Measurements from ENCODE around the gene GID8.
"Not testable (repeated sequence)": the region's sequence is repeated elsewhere in the genome, so short reads cannot be mapped to it uniquely, and the experiment has no call there.

GID8 gene

GRCh38 chr20:62922451-62922921 lies 15.5 kb upstream of the GID8 start:
- DNase-seq (ENCODE audit: low read depth) = no peak

- DNase-seq (ENCODE audit: low read depth) = not testable (repeated sequence)
These were observed 14.8 kb upstream of the GID8 start for GRCh38 chr20:62923059-62923668.

GRCh38 chr20:62923669-62924441 lies 14.1 kb upstream of the GID8 start:
- no peak for DNase-seq (ENCODE audit: low read depth)

DNA sequence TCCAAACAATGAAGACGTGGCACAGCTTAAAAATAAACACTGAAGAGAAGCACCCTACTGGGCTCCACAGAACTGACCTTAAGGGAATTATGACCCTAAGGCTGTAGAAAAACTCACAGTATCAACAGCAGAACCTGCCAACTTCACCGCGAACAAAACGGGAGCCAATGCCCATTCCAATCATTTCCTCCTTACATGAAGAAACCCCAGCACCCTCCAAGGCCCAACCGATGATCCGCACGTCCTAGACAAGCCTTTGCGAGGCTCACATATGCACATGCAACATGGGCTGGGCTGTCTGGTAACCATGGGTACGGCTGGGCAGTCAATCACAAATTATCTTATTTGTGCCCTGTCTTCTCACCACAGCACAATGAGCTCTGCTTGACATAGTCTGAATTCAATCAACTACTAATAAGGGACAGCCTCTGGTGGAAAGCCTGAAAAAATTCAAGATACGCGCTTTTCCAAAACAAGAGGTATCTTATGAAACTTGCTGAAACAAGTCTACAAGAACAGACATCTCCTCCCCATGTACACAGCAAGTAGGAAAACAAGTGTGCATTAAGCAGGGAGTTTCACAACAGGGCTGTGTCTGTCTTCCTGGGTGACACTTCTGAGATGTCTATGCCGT lies 13.4 kb upstream of the GID8 start:
- no peak for DNase-seq (ENCODE audit: low read depth)

DNA sequence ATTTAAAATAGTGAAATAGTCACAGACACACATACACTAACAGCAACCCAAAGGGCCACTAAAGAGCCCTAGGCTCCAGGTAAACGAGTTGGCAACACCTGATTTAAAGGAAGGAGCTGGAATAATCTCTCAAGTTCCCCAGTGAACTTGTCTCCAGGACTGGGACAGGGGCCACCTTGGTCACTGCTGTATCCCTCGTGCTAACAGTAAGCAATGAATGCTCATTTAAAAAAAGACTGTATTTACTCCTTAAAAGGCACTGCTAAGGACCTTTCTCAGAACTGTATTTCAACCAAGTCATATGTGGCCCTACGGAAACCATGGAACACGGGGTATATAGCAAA lies 12.9 kb upstream of the GID8 start:
- DNase-seq (ENCODE audit: low read depth) = no peak

DNA sequence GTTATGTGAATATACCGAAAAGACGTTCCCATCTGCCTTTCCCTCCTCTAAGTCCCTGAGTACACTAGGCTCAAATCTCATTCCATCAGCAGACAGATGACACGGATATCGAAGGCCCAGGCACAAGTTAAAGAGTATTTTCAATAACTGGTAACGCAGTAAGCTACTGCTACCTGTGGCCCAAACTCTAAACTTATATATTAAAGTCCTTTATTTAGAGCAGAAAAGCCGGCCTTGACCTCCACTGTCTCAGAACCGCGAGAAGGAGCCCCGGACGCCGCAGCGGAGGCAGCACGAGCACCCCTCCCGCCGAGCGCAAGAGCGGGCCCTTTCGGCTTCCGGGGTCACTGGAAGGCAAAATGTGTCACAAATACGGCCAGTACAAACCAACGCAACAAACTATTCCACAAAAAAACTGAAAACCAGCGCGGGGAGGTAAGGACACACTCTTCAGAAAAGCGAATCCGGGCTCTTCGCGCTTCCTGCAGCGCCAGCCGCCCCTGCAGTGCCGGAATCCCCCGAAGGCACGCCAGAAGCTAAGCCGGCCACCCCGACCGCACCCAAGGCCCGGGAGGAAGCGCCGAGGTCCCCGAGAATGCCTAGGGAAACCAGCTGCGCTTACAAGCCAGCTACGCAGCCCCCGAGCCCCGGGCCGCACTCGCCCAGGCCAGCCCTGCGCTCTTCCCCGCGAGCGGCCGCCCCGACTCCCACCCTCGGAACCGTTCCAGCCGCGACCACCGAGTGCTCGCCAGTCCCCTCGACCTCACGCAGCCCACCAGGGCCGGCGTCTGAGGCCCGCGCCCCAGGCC lies 12.3 kb upstream of the GID8 start:
- DNase-seq (ENCODE audit: low read depth) = peak; percentile 15

- peak; percentile 85 for DNase-seq (ENCODE audit: low read depth)
These were observed 11.5 kb upstream of the GID8 start, which contains the start of gene DIDO1 for GRCh38 chr20:62926229-62927127. Gene DIDO1, minus strand, starts transcription at chr20:62926505.

DNA sequence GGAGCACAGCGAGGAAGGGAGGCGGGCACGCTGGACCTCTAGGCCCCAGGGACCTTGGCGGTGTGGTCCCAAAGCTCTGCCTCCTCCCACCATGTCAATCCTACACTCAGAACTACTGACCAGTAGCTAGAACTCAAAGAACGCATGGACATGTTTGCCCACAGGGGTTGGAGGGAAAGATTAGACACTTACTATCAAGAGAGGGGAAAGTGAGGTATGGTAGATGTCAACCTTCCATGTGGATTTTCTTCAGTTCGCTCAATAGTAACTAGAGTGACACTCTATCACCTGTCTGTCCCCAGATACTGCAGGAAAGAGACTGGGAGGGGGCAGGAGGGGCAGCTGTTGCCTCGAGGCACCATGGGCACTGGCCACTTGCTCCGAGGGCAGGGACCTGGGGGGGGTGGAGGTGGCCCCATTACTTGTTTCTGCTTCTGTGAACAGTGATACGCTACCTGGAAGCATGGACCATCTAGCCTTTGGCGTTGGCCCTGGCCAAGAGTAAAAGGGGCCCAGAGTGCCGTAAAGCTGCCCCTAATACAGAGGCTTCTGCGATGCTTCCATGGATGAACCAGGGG lies 10.7 kb upstream of the GID8 start:
- no peak for DNase-seq (ENCODE audit: low read depth)

DNA sequence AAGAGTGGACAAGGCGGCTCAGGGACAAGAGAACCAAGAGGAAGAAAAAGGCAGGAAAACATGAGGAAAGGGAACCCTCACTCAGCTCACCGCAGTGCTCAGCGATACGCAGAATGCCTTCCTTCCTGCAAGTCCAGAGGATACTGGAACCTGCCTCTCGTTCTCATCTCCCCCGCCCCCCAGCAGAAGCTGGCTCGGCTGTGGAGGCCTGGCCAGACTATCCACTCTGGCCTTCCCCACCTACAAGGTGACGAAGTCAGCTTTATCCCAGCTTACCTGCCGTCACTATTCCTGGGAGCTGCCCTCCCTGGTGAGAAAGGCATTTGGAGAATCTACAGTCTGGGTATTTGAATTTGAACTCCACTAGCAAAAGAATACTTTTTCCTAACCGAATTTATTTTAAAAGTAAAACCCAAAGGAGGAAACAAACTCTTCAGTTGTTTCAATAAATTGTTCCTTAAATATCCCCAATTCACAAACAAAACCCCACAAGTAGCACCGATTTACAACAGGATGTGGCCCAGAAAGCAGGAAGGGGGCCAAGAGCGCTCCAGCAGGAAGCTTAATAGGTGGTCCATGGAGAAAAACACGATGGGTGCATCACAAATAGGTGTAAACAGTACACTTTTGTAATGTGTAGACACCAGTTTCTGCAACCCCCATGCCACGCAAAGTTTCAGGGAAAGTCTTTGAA lies 9.6 kb upstream of the GID8 start:
- no peak for DNase-seq (ENCODE audit: low read depth)

DNA sequence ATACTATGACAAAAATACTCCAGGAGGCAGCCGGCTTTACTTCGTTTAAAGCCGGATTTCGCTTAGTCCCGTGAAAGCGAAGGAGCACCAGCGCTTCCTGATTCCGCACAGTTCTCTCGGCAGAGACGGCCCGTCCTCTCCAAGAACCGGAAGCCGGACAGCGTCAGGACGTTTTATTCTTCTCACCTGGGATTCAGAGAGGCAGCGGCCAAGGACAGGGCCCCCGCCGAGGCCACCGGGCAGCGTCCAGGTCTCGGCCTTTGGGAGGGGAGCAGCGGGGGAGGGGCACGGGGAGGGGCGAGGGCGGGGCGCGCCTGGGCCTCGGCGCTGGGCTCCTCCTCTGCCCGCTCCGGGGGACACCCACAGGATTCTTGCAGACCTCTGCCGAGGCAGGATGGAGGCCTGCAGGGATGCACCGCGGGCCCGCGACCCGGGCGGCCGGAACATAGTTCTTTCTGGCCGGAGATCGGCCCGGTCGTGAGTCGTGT lies 8.9 kb upstream of the GID8 start:
- peak; percentile 39 for DNase-seq (ENCODE audit: low read depth)

DNA sequence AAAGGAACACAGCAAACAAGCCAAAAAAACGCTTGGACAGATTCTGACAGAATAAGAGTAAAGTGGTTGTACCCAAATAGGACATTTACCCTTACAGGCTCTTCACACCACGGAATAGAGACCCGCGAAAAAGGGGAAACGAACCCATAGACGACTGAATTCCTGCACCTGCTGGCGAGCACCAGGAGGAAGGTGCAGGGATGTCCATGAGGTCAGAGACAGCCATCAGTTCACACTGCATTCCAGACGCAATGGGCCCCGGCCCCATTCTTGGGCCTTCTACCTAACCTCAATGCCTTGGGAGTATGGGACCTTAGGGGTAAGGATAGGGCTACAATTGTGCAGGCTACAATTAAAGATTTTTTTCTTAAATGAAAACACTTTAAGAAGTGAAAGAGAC lies 6.5 kb upstream of the GID8 start:
- no peak for DNase-seq (ENCODE audit: low read depth)

- no peak for DNase-seq (ENCODE audit: low read depth)
These were observed 4.0 kb upstream of the GID8 start for GRCh38 chr20:62933966-62934365.

DNA sequence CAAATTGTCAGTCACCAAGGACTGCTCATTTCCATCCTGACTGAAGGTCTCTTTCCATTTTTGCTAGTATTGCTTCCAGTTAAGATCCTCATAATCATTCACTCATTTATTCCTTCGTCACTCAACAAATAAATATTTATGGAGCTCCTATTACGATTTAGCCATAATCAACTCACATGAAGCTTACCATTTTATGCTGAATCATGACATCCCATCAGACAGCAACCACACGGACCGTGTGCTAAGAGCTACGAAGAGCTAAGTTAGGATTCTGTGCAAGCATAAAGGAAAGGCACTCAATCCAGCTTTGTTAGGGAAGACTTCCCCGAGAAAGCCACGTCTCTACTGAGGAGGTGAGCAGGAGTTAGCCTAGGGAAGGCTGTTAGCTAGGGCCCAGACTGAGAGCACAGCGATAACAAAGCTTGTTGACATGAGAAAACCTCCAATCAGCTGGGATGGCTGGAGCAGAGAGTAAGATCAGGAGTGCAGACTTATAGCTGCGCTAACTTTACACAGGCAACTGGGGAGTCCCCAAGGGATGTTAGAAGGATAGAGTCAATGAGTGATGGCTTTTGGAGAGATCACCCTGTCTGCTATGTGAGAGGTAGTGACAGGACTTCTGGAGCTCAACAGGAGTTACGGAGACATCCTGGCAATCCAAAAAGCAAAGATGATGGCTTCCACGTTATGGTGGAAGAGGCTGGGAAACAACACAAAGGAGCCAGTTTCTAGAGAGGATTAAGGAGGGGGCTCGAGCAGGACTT lies 2.6 kb upstream of the GID8 start:
- DNase-seq (ENCODE audit: low read depth) = no peak

- no peak for DNase-seq (ENCODE audit: low read depth)
These were observed 1.9 kb upstream of the GID8 start for GRCh38 chr20:62935968-62936585.

DNA sequence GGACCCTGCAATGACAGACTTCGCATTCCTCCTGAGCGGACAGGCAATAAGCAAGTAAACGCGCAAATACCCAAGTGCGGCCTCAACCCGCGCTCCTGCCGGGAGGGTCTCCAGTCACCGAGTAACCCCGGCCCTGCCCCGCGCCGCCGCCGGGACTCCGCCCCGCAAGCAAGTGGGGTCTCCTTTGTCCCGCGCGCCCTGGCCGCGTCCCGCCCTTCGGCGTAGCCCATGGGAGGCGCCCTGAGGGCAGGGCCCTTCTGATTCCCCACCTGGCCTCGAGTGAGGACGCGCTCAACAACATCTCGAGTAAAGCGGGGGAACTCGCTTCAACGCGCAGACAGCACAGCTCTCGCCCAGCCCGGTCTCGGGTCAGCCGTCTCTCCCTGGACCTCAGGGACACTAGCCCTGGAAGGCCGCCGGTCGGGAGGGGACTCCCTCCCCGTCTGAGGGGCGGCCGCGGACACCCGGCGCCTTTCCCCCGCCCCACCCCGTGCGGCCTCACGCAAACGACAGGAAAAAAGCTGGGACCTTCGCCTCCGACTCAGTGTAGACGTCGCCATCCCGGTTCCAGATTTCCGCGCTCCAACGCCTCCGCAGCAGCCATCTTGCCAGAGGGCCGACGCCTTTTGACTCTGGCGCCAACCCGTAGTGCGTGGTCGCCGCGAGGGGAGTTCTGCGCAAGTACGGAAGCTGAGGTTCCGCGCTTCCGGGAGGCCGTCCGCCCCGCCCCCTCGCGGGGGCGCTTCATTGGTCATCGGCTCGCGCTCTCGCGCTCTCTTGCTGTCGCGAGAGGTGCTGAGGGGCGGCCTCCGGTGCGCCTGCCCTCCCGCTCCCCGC lies 461 bp upstream of the GID8 start:
- DNase-seq (ENCODE audit: low read depth) = peak; percentile 97

- no peak for DNase-seq (ENCODE audit: low read depth)
These were observed 2.9 kb downstream of the GID8 start for GRCh38 chr20:62940875-62941274.

- DNase-seq (ENCODE audit: low read depth) = no peak
These were observed 3.8 kb downstream of the GID8 start for GRCh38 chr20:62941792-62942191.

DNA sequence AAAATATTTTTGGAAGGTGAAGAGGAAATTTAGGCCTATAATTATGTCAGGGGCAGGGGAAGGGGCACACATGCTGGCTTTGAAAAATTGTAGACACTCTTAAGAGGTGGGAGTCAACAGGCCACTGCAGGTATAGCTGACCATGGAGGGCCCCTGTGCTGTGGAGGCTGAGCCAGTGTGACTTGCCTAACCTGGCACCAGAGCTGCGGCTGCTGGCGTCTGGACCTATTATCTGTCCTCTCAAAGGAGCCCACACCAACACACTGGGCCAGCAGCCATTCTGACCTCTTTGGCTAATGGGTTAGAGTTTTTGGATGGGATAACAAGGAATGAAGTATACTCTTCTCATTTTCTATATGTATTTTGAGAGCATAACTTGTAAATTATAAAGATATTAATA lies 4.5 kb downstream of the GID8 start:
- DNase-seq (ENCODE audit: low read depth) = no peak
